Measurements from ENCODE around the gene GRIA1. TPM values are rescaled to one million over a fixed set of nuclear protein-coding genes. Genes with fewer than 3 reads are reported as not detected.

GRIA1 gene
- total RNA-seq, 1 donor from 2014 or later, result 3.3 TPM

GRCh38 chr5:153500178-153500577, 9.7 kb downstream of the GRIA1 start:
- Histone ChIP-seq H3K4me2 (no peak overlapping the region), H3K9ac (no peak overlapping the region), H3K27ac (no peak overlapping the region), H2AFZ (replicated peaks) (no peak overlapping the region), H3K79me2 (ENCODE audit: low read depth) (no peaks in the 10 kb centered on the region), H3K4me1 (no peaks in the 10 kb centered on the region), H3K9me3 (ENCODE audit: low read depth) (no peaks in the 10 kb centered on the region), H3K27me3 (no peaks in the 10 kb centered on the region), H3K36me3 (no peaks in the 10 kb centered on the region), H3K4me3 (no peak overlapping the region), H4K20me1 (ENCODE audit: low read depth) (no peaks in the 10 kb centered on the region), H3F3A (ENCODE audit: low read depth) (no peaks in the 10 kb centered on the region)
- DNase-seq (ENCODE audit: low spot score), result no peak
- TF ChIP-seq EZH2 (IDR thresholded peaks at IDR 0.05) (no peak), CTCF (IDR thresholded peaks at IDR 0.05) (no peak), EZH2phosphoT487 (IDR thresholded peaks at IDR 0.05) (no peak)
- H3K27me3 Mint-ChIP-seq (ENCODE audit: insufficient read depth, low read depth), result peaks cover 2% of the 10 kb centered on the region
- peaks cover 14% of the 10 kb centered on the region for H3K4me1 Mint-ChIP-seq
- H3K9me3 Mint-ChIP-seq, result peaks cover 2% of the 10 kb centered on the region
- no peak overlapping the region for H3K4me3 Mint-ChIP-seq
- peaks cover 17% of the 10 kb centered on the region for H3K36me3 Mint-ChIP-seq
- no peak overlapping the region for H3K27ac Mint-ChIP-seq

GRCh38 chr5:153504726-153505125, 14.3 kb downstream of the GRIA1 start:
- H3K4me3 ChIP-seq, result no peak overlapping the region
- peaks cover 15% of the 10 kb centered on the region for H3K4me1 Mint-ChIP-seq
- H3K27me3 Mint-ChIP-seq (ENCODE audit: insufficient read depth, low read depth), result peaks cover 6% of the 10 kb centered on the region
- H3K27ac Mint-ChIP-seq, result no peak overlapping the region
- no peaks in the 10 kb centered on the region for H3K79me2 ChIP-seq (ENCODE audit: low read depth)
- peaks cover 30% of the 10 kb centered on the region for H3K36me3 Mint-ChIP-seq
- H3K27ac ChIP-seq, result no peak overlapping the region
- H3F3A ChIP-seq (ENCODE audit: low read depth), result no peaks in the 10 kb centered on the region
- no peaks in the 10 kb centered on the region for H3K9me3 ChIP-seq (ENCODE audit: low read depth)
- H3K9ac ChIP-seq, result no peak overlapping the region
- no peak for DNase-seq (ENCODE audit: low spot score)
- H3K9me3 Mint-ChIP-seq, result peaks cover 19% of the 10 kb centered on the region
- no peak overlapping the region for H3K4me3 Mint-ChIP-seq
- peaks cover under 1% of the 10 kb centered on the region for H3K4me1 ChIP-seq
- H3K4me2 ChIP-seq, result no peak overlapping the region
- TF ChIP-seq CTCF (IDR thresholded peaks at IDR 0.05) (no peak), EZH2 (IDR thresholded peaks at IDR 0.05) (no peak), EZH2phosphoT487 (IDR thresholded peaks at IDR 0.05) (no peak)
- no peak overlapping the region for H2AFZ ChIP-seq (replicated peaks)
- no peaks in the 10 kb centered on the region for H4K20me1 ChIP-seq (ENCODE audit: low read depth)
- H3K36me3 ChIP-seq, result no peaks in the 10 kb centered on the region
- no peaks in the 10 kb centered on the region for H3K27me3 ChIP-seq

- Histone ChIP-seq H3K36me3 (no peaks in the 10 kb centered on the region), H4K20me1 (ENCODE audit: low read depth) (no peaks in the 10 kb centered on the region), H3F3A (ENCODE audit: low read depth) (no peaks in the 10 kb centered on the region), H3K27me3 (no peaks in the 10 kb centered on the region), H3K4me1 (peaks cover 7% of the 10 kb centered on the region), H3K9ac (no peak overlapping the region), H3K9me3 (ENCODE audit: low read depth) (no peaks in the 10 kb centered on the region), H3K4me3 (no peak overlapping the region), H3K4me2 (no peak overlapping the region), H2AFZ (replicated peaks) (no peak overlapping the region), H3K27ac (no peak overlapping the region), H3K79me2 (ENCODE audit: low read depth) (no peaks in the 10 kb centered on the region)
- TF ChIP-seq EZH2phosphoT487 (IDR thresholded peaks at IDR 0.05) (no peak), CTCF (IDR thresholded peaks at IDR 0.05) (no peak), EZH2 (IDR thresholded peaks at IDR 0.05) (no peak)
- no peak overlapping the region for H3K4me3 Mint-ChIP-seq
- peaks cover 21% of the 10 kb centered on the region for H3K4me1 Mint-ChIP-seq
- H3K27ac Mint-ChIP-seq, result peak overlapping the region; percentile 36
- H3K36me3 Mint-ChIP-seq, result peaks cover 34% of the 10 kb centered on the region
- H3K27me3 Mint-ChIP-seq (ENCODE audit: insufficient read depth, low read depth), result peaks cover 7% of the 10 kb centered on the region
- H3K9me3 Mint-ChIP-seq, result peaks cover 35% of the 10 kb centered on the region
- DNase-seq (ENCODE audit: low spot score), result no peak
These were observed 18.2 kb downstream of the GRIA1 start for GRCh38 chr5:153508700-153509099.

Measured in neural progenitor cell (in vitro differentiated cells).